ENCODE data around the gene CPT2.

- TF ChIP-seq CTCF (conservative IDR thresholded peaks at IDR 0.05) (no peak), ZFX (IDR thresholded peaks at IDR 0.05) (no peak)
Measured at GRCh38 chr1:53182716-53183094, 13.9 kb upstream of the CPT2 start.

Data from C4-2B (cell line).